Measurements from ENCODE around the gene CCDC106. TPM values are rescaled to one million over a fixed set of nuclear protein-coding genes. Genes with fewer than 3 reads are reported as not detected.

CCDC106 gene
- total RNA-seq, 1 donor from 2014 or later = 18.9 TPM

- Mint-ChIP-seq H3K9me3 (no peaks in the 10 kb centered on the region), H3K36me3 (ENCODE audit: low read depth) (peaks cover 7% of the 10 kb centered on the region), H3K27ac (ENCODE audit: unreplicated experiment) (peak within 1 kb of the TSS; percentile 92), H3K27me3 (ENCODE audit: low read depth) (no peaks in the 10 kb centered on the region), H3K4me1 (peaks cover 49% of the 10 kb centered on the region), H3K4me3 (peak within 1 kb of the TSS; percentile 97)
- TF ChIP-seq, protein P1, sequence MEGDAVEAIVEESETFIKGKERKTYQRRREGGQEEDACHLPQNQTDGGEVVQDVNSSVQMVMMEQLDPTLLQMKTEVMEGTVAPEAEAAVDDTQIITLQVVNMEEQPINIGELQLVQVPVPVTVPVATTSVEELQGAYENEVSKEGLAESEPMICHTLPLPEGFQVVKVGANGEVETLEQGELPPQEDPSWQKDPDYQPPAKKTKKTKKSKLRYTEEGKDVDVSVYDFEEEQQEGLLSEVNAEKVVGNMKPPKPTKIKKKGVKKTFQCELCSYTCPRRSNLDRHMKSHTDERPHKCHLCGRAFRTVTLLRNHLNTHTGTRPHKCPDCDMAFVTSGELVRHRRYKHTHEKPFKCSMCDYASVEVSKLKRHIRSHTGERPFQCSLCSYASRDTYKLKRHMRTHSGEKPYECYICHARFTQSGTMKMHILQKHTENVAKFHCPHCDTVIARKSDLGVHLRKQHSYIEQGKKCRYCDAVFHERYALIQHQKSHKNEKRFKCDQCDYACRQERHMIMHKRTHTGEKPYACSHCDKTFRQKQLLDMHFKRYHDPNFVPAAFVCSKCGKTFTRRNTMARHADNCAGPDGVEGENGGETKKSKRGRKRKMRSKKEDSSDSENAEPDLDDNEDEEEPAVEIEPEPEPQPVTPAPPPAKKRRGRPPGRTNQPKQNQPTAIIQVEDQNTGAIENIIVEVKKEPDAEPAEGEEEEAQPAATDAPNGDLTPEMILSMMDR (conservative IDR thresholded peaks at IDR 0.05) = peak; percentile 73
- peak; percentile 64 for DNase-seq (ENCODE audit: low read depth, low spot score)
Measured at GRCh38 chr19:55605637-55606470, 42.2 kb upstream of the CCDC106 start, which contains the start of gene ZNF865. TSS of gene ZNF865 (plus strand) at chr19:55605647. CDS start at chr19:55613619, 7,972 bp downstream.

DNA sequence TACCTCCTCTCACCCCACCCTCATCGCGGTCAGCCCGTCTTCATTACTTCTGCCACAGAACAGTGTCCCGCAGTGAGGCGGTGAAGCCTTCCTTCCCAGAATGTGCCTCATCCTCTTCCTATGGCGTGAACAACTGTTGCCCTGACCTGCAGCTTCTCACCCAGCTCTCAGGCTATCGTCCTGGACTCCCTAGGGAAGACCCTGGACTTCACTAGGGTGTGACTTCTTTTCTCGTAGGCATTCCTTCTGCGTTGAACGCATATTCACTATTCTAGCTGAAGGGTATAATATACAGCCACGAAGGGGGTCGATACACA lies 41.6 kb upstream of the CCDC106 start:
- no peaks in the 10 kb centered on the region for H3K27me3 Mint-ChIP-seq (ENCODE audit: low read depth)
- peaks cover 7% of the 10 kb centered on the region for H3K36me3 Mint-ChIP-seq (ENCODE audit: low read depth)
- peaks cover 43% of the 10 kb centered on the region for H3K4me1 Mint-ChIP-seq
- no peaks in the 10 kb centered on the region for H3K9me3 Mint-ChIP-seq
- peak overlapping the region; percentile 97 for H3K4me3 Mint-ChIP-seq
- H3K27ac Mint-ChIP-seq (ENCODE audit: unreplicated experiment) = peak overlapping the region; percentile 76
- DNase-seq (ENCODE audit: low read depth, low spot score) = no peak
- TF ChIP-seq, protein P1 (conservative IDR thresholded peaks at IDR 0.05) = no peak

- H3K9me3 Mint-ChIP-seq = no peaks in the 10 kb centered on the region
- peaks cover 43% of the 10 kb centered on the region for H3K4me1 Mint-ChIP-seq
- TF ChIP-seq, protein P1 (conservative IDR thresholded peaks at IDR 0.05) = no peak
- no peaks in the 10 kb centered on the region for H3K27me3 Mint-ChIP-seq (ENCODE audit: low read depth)
- peak overlapping the region; percentile 97 for H3K4me3 Mint-ChIP-seq
- H3K36me3 Mint-ChIP-seq (ENCODE audit: low read depth) = peaks cover 7% of the 10 kb centered on the region
- DNase-seq (ENCODE audit: low read depth, low spot score) = no peak
- H3K27ac Mint-ChIP-seq (ENCODE audit: unreplicated experiment) = peak overlapping the region; percentile 8
Measured at GRCh38 chr19:55606817-55607216, 41.2 kb upstream of the CCDC106 start.

GRCh38 chr19:55609326-55609725 lies 38.7 kb upstream of the CCDC106 start:
- no peak overlapping the region for H3K27ac Mint-ChIP-seq (ENCODE audit: unreplicated experiment)
- TF ChIP-seq, protein P1 (conservative IDR thresholded peaks at IDR 0.05) = no peak
- peaks cover 37% of the 10 kb centered on the region for H3K4me1 Mint-ChIP-seq
- no peaks in the 10 kb centered on the region for H3K27me3 Mint-ChIP-seq (ENCODE audit: low read depth)
- DNase-seq (ENCODE audit: low read depth, low spot score) = no peak
- no peaks in the 10 kb centered on the region for H3K9me3 Mint-ChIP-seq
- H3K4me3 Mint-ChIP-seq = peak overlapping the region; percentile 18
- H3K36me3 Mint-ChIP-seq (ENCODE audit: low read depth) = peaks cover 13% of the 10 kb centered on the region

- DNase-seq (ENCODE audit: low read depth, low spot score) = no peak
- Mint-ChIP-seq H3K27ac (ENCODE audit: unreplicated experiment) (no peak overlapping the region), H3K4me3 (peak overlapping the region; percentile 69), H3K9me3 (no peaks in the 10 kb centered on the region), H3K27me3 (ENCODE audit: low read depth) (no peaks in the 10 kb centered on the region), H3K36me3 (ENCODE audit: low read depth) (peaks cover 13% of the 10 kb centered on the region), H3K4me1 (peaks cover 22% of the 10 kb centered on the region)
- TF ChIP-seq, protein P1 (conservative IDR thresholded peaks at IDR 0.05) = no peak
Measured at GRCh38 chr19:55611300-55611982, 36.6 kb upstream of the CCDC106 start.

Measured in neural crest cell (in vitro differentiated cells).